Neural cell (in vitro differentiated cells): Measurements from ENCODE around the gene CIROP. TPM values are rescaled to one million over a fixed set of nuclear protein-coding genes. Genes with fewer than 3 reads are reported as not detected.

Experiments used
- H2AFZ ChIP-seq: fragments of 200-600, 300-800 bp; sonication (generic), shearing (Covaris generic); 2 replicates; pipeline ENCODE4 v1.6.0; 2014; ENCODE audit warnings: low read depth, mild to moderate bottlenecking, antibody characterized with exemption, low read length, moderate library complexity
- H3F3A ChIP-seq: fragments of 200-600 bp; shearing (Covaris generic); 2 replicates; pipeline ENCODE4 v1.6.1; 2016; ENCODE audit warnings: mild to moderate bottlenecking, moderate library complexity, mixed read lengths, antibody characterized with exemption, low read length; ENCODE audit not compliant: insufficient read depth, poor library complexity, severe bottlenecking
- H3K27ac ChIP-seq: fragments of 200-600, 300-800 bp; sonication (generic), shearing (Covaris generic); 2 replicates; pipeline ENCODE4 v1.5.1; 2014; ENCODE audit warnings: mild to moderate bottlenecking, low read length, moderate library complexity
- H3K27me3 ChIP-seq: fragments of 300-800, 200-600 bp; sonication (generic), shearing (Covaris generic); 2 replicates; pipeline ENCODE4 v1.6.0; 2014; ENCODE audit warnings: mild to moderate bottlenecking, low read depth, low read length, moderate library complexity; ENCODE audit not compliant: insufficient read depth
- H3K36me3 ChIP-seq: fragments of 300-800, 200-600 bp; sonication (generic), shearing (Covaris generic); 2 replicates; pipeline ENCODE4 v1.5.1; 2014; ENCODE audit warnings: mild to moderate bottlenecking, antibody characterized with exemption, low read length, moderate library complexity; ENCODE audit not compliant: insufficient read depth
- H3K4me2 ChIP-seq: fragments of 300-800, 200-600 bp; sonication (generic), shearing (Covaris generic); 2 replicates; pipeline ENCODE4 v1.6.0; 2014; ENCODE audit warnings: mild to moderate bottlenecking, low read length
- H3K4me3 ChIP-seq: fragments of 300-800, 200-600 bp; sonication (generic), shearing (Covaris generic); 2 replicates; pipeline ENCODE4 v1.5.1; 2014; ENCODE audit warnings: mild to moderate bottlenecking, low read length, moderate library complexity
- H3K79me2 ChIP-seq: fragments of 200-600 bp; shearing (Covaris generic); replicated peaks from 2 replicates; pipeline ENCODE4 v1.6.0; 2014; ENCODE audit warnings: mild to moderate bottlenecking, low read length, moderate library complexity; ENCODE audit not compliant: insufficient read depth
- H3K9ac ChIP-seq: fragments of 300-800, 200-600 bp; sonication (generic), shearing (Covaris generic); 2 replicates; pipeline ENCODE4 v1.6.1; 2016; ENCODE audit warnings: mild to moderate bottlenecking, low read length, mixed read lengths
- H3K9me2 ChIP-seq: fragments of 200-600 bp; shearing (Covaris generic); 2 replicates; pipeline ENCODE4 v1.6.1; 2016; ENCODE audit warnings: mild to moderate bottlenecking, low read length, mixed read lengths; ENCODE audit not compliant: insufficient read depth
- H3K9me3 ChIP-seq: fragments of 200-600, 300-800 bp; sonication (generic), shearing (Covaris generic); 2 replicates; pipeline ENCODE4 v1.6.1; 2016; ENCODE audit warnings: mild to moderate bottlenecking, mixed run types, low read length, moderate library complexity, mixed read lengths
- H4K20me1 ChIP-seq: fragments of 200-600 bp; shearing (Covaris generic); 2 replicates; pipeline ENCODE4 v1.6.1; 2016; ENCODE audit warnings: mild to moderate bottlenecking, mixed run types; ENCODE audit not compliant: insufficient read depth
- CTCF ChIP-seq: fragments of 450-650 bp; IDR thresholded peaks from 2 replicates; pipeline ENCODE4 v1.5.1; 2014; ENCODE audit warnings: antibody characterized with exemption, mild to moderate bottlenecking, moderate library complexity; ENCODE audit not compliant: poor library complexity, severe bottlenecking
- EP300 ChIP-seq: fragments of 450-650 bp; conservative IDR thresholded peaks from 2 replicates; pipeline ENCODE4 v1.6.1; 2014; ENCODE audit warnings: antibody characterized with exemption, mild to moderate bottlenecking, moderate library complexity; ENCODE audit not compliant: poor library complexity, severe bottlenecking
- EZH2 ChIP-seq: fragments of 200-600, 300-800 bp; shearing (Covaris generic), sonication (generic); IDR thresholded peaks from 2 replicates; pipeline ENCODE4 v1.6.1; 2014; ENCODE audit warnings: antibody characterized with exemption, low read length, borderline replicate concordance, mild to moderate bottlenecking; ENCODE audit not compliant: insufficient read depth, poor library complexity, severe bottlenecking
- MXI1 ChIP-seq: fragments of 450-650 bp; conservative IDR thresholded peaks from 2 replicates; pipeline ENCODE4 v1.6.1; 2014; ENCODE audit warnings: antibody characterized with exemption, mild to moderate bottlenecking; ENCODE audit not compliant: poor library complexity, severe bottlenecking
- POLR2AphosphoS5 ChIP-seq: IDR thresholded peaks from 2 replicates; pipeline ENCODE4 v1.6.1; 2012
- RAD21 ChIP-seq: fragments of 450-650 bp; conservative IDR thresholded peaks from 2 replicates; pipeline ENCODE4 v1.6.1; 2014; ENCODE audit warnings: antibody characterized with exemption, mild to moderate bottlenecking, moderate library complexity
- REST ChIP-seq: IDR thresholded peaks from 2 replicates; pipeline ENCODE4 v1.6.1; 2012; ENCODE audit warnings: borderline replicate concordance
- SMC3 ChIP-seq: fragments of 450-650 bp; conservative IDR thresholded peaks from 2 replicates; pipeline ENCODE4 v1.6.1; 2014; ENCODE audit warnings: antibody characterized with exemption, mild to moderate bottlenecking, moderate library complexity; ENCODE audit not compliant: poor library complexity
- TAF1 ChIP-seq: IDR thresholded peaks from 2 replicates; pipeline ENCODE4 v1.6.1; 2012; ENCODE audit warnings: low read depth
- polyA plus RNA-seq: library from polyadenylated mRNA; depleted of rRNA; stranded (reverse); fragments of >200 nt; gene quantifications from 2 replicates; pipeline ENCODE4 v1.2.3, GENCODE V29; 2014

Gene CIROP
- polyA plus RNA-seq, 1 donor from 2014 or later = not detected

GRCh38 chr14:23114120-23114458 is 9.3 kb upstream of the CIROP start:
- Histone ChIP-seq H4K20me1 (no peaks in the 10 kb centered on the region), H3K4me3 (no peak overlapping the region), H3K9me2 (no peaks in the 10 kb centered on the region), H2AFZ (no peak overlapping the region), H3K79me2 (no peaks in the 10 kb centered on the region), H3K9me3 (no peaks in the 10 kb centered on the region), H3K36me3 (no peaks in the 10 kb centered on the region), H3K27ac (no peak overlapping the region), H3K27me3 (no peaks in the 10 kb centered on the region), H3F3A (no peaks in the 10 kb centered on the region), H3K9ac (no peak overlapping the region), H3K4me2 (no peak overlapping the region)
- TF ChIP-seq EP300 = no peak
- TF ChIP-seq EZH2 = no peak

- Histone ChIP-seq H3F3A (no peaks in the 10 kb centered on the region), H3K27ac (no peak overlapping the region), H3K9me3 (no peaks in the 10 kb centered on the region), H3K36me3 (no peaks in the 10 kb centered on the region), H4K20me1 (no peaks in the 10 kb centered on the region), H3K27me3 (no peaks in the 10 kb centered on the region), H3K9ac (no peak overlapping the region), H3K4me2 (no peak overlapping the region), H2AFZ (no peak overlapping the region), H3K79me2 (no peaks in the 10 kb centered on the region), H3K9me2 (no peaks in the 10 kb centered on the region), H3K4me3 (no peak overlapping the region)
- TF ChIP-seq SMC3 (no peak), TAF1 (no peak), CTCF (no peak), EZH2 (no peak), EP300 (no peak), POLR2AphosphoS5 (no peak), RAD21 (no peak), REST (no peak), MXI1 (no peak)
These were observed 8.8 kb upstream of the CIROP start for GRCh38 chr14:23113431-23114119.
